SK-N-SH treated with all-trans-retinoic acid at 6 μM for 48 hours (cell line): ENCODE data around the gene EML2.

Source experiments
- ATAC-seq: fragments of 200-7000 bp; cut with Tn5 transposase; 3 replicates; pipeline ENCODE4 v1.9.1; 2020; ENCODE audit warnings: mild to moderate bottlenecking, moderate library complexity
- ARNTL ChIP-seq: fragments of 450-650 bp; formaldehyde crosslinking; IDR thresholded peaks from 2 replicates; pipeline ENCODE4 v1.5.0; 2020; ENCODE audit warnings: low read depth, mild to moderate bottlenecking, moderate library complexity, borderline replicate concordance
- BACH2 ChIP-seq: fragments of 250-450 bp; sonication (Bioruptor Pico); IDR thresholded peaks from 2 replicates; pipeline ENCODE4 v1.9.0; 2021; ENCODE audit warnings: mild to moderate bottlenecking, borderline replicate concordance
- CSDC2 ChIP-seq: fragments of 250-450 bp; sonication (Bioruptor Pico); IDR thresholded peaks from 2 replicates; pipeline ENCODE4 v1.5.0; 2020; ENCODE audit warnings: mild to moderate bottlenecking, moderate library complexity
- ESRRG ChIP-seq: fragments of 250-450 bp; sonication (Bioruptor Pico); IDR thresholded peaks from 2 replicates; pipeline ENCODE4 v1.6.1; 2021; ENCODE audit warnings: mild to moderate bottlenecking
- GLIS3 ChIP-seq: fragments of 250-450 bp; sonication (Bioruptor Pico); IDR thresholded peaks from 2 replicates; pipeline ENCODE4 v1.5.0; 2020; ENCODE audit warnings: mild to moderate bottlenecking, moderate library complexity
- ISL1 ChIP-seq: fragments of 250-450 bp; sonication (Bioruptor Pico); IDR thresholded peaks from 2 replicates; pipeline ENCODE4 v2.1.2; 2022; ENCODE audit warnings: mild to moderate bottlenecking, moderate library complexity
- RARB ChIP-seq: fragments of 250-450 bp; sonication (Bioruptor Pico); IDR thresholded peaks from 2 replicates; pipeline ENCODE4 v1.8.0; 2021; ENCODE audit warnings: mild to moderate bottlenecking, moderate library complexity
- SNAI2 ChIP-seq: fragments of 250-450 bp; sonication (Bioruptor Pico); IDR thresholded peaks from 2 replicates; pipeline ENCODE4 v1.5.0; 2020; ENCODE audit warnings: mild to moderate bottlenecking, moderate library complexity
- TSHZ2 ChIP-seq: fragments of 250-450 bp; sonication (Bioruptor Pico); IDR thresholded peaks from 2 replicates; pipeline ENCODE4 v1.5.0; 2020; ENCODE audit warnings: mild to moderate bottlenecking, moderate library complexity
- ZC3H10 ChIP-seq: fragments of 250-450 bp; sonication (Bioruptor Pico); IDR thresholded peaks from 2 replicates; pipeline ENCODE4 v1.5.1; 2021; ENCODE audit warnings: mild to moderate bottlenecking, moderate library complexity
- ZFP3 ChIP-seq: fragments of 250-450 bp; sonication (Bioruptor Pico); IDR thresholded peaks from 2 replicates; pipeline ENCODE4 v1.5.0; 2020; ENCODE audit warnings: mild to moderate bottlenecking, moderate library complexity
- ZFP30 ChIP-seq: fragments of 450-650 bp; formaldehyde crosslinking; IDR thresholded peaks from 2 replicates; pipeline ENCODE4 v1.5.0; 2022; ENCODE audit warnings: mild to moderate bottlenecking, moderate library complexity
- ZNF565 ChIP-seq: fragments of 450-650 bp; formaldehyde crosslinking; conservative IDR thresholded peaks from 2 replicates; pipeline ENCODE4 v1.5.0; 2020; ENCODE audit warnings: low read depth, mild to moderate bottlenecking, moderate library complexity
- ZNF70 ChIP-seq: fragments of 450-650 bp; formaldehyde crosslinking; IDR thresholded peaks from 2 replicates; pipeline ENCODE4 v1.5.0; 2020; ENCODE audit warnings: mild to moderate bottlenecking, moderate library complexity
- ZNF8 ChIP-seq: fragments of 450-650 bp; formaldehyde crosslinking; IDR thresholded peaks from 2 replicates; pipeline ENCODE4 v1.5.0; 2020; ENCODE audit warnings: mild to moderate bottlenecking, moderate library complexity
- TF ChIP-seq, protein P1 (sequence below): fragments of 250-450 bp; sonication (Bioruptor Pico); IDR thresholded peaks from 2 replicates; pipeline ENCODE4 v1.8.0; 2020; ENCODE audit warnings: mild to moderate bottlenecking, moderate library complexity, borderline replicate concordance
- TF ChIP-seq, protein P2 (sequence below): fragments of 250-450 bp; sonication (Bioruptor Pico); IDR thresholded peaks from 2 replicates; pipeline ENCODE4 v1.5.1; 2020; ENCODE audit warnings: low read depth, mild to moderate bottlenecking, moderate library complexity

Gene EML2

GRCh38 chr19:45664575-45664974 lies 25.4 kb upstream of the EML2 start:
- TF ChIP-seq, protein P1, sequence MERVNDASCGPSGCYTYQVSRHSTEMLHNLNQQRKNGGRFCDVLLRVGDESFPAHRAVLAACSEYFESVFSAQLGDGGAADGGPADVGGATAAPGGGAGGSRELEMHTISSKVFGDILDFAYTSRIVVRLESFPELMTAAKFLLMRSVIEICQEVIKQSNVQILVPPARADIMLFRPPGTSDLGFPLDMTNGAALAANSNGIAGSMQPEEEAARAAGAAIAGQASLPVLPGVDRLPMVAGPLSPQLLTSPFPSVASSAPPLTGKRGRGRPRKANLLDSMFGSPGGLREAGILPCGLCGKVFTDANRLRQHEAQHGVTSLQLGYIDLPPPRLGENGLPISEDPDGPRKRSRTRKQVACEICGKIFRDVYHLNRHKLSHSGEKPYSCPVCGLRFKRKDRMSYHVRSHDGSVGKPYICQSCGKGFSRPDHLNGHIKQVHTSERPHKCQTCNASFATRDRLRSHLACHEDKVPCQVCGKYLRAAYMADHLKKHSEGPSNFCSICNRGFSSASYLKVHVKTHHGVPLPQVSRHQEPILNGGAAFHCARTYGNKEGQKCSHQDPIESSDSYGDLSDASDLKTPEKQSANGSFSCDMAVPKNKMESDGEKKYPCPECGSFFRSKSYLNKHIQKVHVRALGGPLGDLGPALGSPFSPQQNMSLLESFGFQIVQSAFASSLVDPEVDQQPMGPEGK (CRISPR knock-in tag) = no peak
- TF ChIP-seq BACH2 = no peak
- TF ChIP-seq ZNF565 (CRISPR knock-in tag) = no peak
- TF ChIP-seq ISL1 (CRISPR knock-in tag) = no peak
- no peak for TF ChIP-seq ARNTL (CRISPR knock-in tag)
- no peak for TF ChIP-seq ZFP3
- no peak for TF ChIP-seq ZNF8 (CRISPR knock-in tag)
- no peak for TF ChIP-seq TSHZ2 (CRISPR knock-in tag)
- TF ChIP-seq ZC3H10 (CRISPR knock-in tag) = no peak
- ATAC-seq = no peak

GRCh38 chr19:45663800-45664199 lies 24.6 kb upstream of the EML2 start:
- ATAC-seq = no peak
- TF ChIP-seq ZFP3 = no peak
- TF ChIP-seq RARB (CRISPR knock-in tag) = no peak
- TF ChIP-seq ZNF565 (CRISPR knock-in tag) = no peak
- TF ChIP-seq GLIS3 (CRISPR knock-in tag) = no peak
- TF ChIP-seq, protein P2, sequence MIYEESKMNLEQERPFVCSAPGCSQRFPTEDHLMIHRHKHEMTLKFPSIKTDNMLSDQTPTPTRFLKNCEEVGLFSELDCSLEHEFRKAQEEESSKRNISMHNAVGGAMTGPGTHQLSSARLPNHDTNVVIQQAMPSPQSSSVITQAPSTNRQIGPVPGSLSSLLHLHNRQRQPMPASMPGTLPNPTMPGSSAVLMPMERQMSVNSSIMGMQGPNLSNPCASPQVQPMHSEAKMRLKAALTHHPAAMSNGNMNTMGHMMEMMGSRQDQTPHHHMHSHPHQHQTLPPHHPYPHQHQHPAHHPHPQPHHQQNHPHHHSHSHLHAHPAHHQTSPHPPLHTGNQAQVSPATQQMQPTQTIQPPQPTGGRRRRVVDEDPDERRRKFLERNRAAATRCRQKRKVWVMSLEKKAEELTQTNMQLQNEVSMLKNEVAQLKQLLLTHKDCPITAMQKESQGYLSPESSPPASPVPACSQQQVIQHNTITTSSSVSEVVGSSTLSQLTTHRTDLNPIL (CRISPR knock-in tag) = no peak
- TF ChIP-seq, protein P1 (CRISPR knock-in tag) = no peak
- no peak for TF ChIP-seq SNAI2
- no peak for TF ChIP-seq CSDC2
- TF ChIP-seq ZFP30 = no peak
- no peak for TF ChIP-seq ZNF8 (CRISPR knock-in tag)

DNA sequence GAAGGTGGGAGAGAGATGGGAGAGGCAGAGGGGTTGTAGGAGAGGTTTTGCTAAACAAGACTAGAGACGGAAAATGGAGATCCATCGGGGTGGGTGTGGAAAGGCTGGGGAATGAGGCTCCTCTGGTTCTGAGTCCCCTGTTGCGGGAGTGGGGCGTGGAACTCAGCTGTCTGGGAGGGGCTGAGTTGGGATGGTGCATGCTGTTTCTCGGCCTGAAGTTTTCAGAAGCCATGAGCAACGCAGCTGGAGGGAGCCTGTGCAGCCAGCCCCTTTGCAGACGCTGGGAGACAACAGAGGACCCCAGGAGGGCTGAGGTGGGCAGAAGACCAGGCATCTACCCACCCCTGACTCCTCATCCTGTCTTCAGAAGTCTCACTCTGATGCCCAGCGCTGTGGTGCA lies 21.4 kb upstream of the EML2 start:
- no peak for ATAC-seq
- TF ChIP-seq ZFP3 (no peak), TSHZ2 (CRISPR knock-in tag) (no peak)

GRCh38 chr19:45659096-45659729 lies 20.0 kb upstream of the EML2 start:
- TF ChIP-seq ZNF8 (CRISPR knock-in tag) = no peak
- no peak for TF ChIP-seq ZC3H10 (CRISPR knock-in tag)
- no peak for TF ChIP-seq ESRRG (CRISPR knock-in tag)
- TF ChIP-seq BACH2 = no peak
- no peak for TF ChIP-seq GLIS3 (CRISPR knock-in tag)
- no peak for TF ChIP-seq SNAI2
- TF ChIP-seq, protein P2 (CRISPR knock-in tag) = no peak
- no peak for TF ChIP-seq ZNF70 (CRISPR knock-in tag)
- ATAC-seq = peak; percentile 27; the same call in 2 of the 3 replicates
